ENCODE data around the gene CUL1. TPM values are rescaled to one million over a fixed set of nuclear protein-coding genes. Genes with fewer than 3 reads are reported as not detected.

The CUL1 gene
- total RNA-seq, 1 donor from 2014 or later = 69.4 TPM

DNA sequence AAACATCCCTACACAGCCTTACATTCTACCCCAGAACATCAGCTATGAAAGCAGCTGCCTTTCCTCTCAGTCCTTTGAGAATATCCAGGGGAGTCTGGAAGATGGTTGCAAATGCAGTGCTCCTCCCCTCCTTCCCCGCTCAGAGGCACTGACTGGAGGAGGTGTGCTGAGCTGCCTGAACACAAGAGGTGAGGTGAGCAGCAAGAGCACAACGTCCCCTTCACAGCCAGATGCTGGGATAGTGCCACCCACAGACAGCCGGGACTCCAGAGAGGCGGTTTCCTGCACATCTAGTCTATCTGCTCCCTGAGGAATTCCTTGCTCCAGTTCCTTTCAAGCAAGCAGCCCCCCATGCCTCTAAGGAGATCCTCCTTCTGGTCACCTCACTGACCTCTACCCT lies 111.2 kb downstream of the CUL1 start:
- no peak for DNase-seq (ENCODE audit: low spot score)
- no peaks in the 10 kb centered on the region for H3K9me3 Mint-ChIP-seq
- peaks cover 3% of the 10 kb centered on the region for H3K4me1 Mint-ChIP-seq (ENCODE audit: low read depth)
- intact Hi-C loops (cut with micrococcal nuclease) = no loop called here
- no peak overlapping the region for H3K4me3 Mint-ChIP-seq (ENCODE audit: low read depth)
- H3K27me3 Mint-ChIP-seq (ENCODE audit: low read depth) = no peaks in the 10 kb centered on the region
- peak overlapping the region; percentile 15 for H3K27ac Mint-ChIP-seq
- H3K36me3 Mint-ChIP-seq (ENCODE audit: low read depth) = peaks cover 91% of the 10 kb centered on the region

- no peak for DNase-seq (ENCODE audit: low spot score)
- H3K36me3 Mint-ChIP-seq (ENCODE audit: low read depth) = peaks cover 91% of the 10 kb centered on the region
- no peak overlapping the region for H3K4me3 Mint-ChIP-seq (ENCODE audit: low read depth)
- no peaks in the 10 kb centered on the region for H3K27me3 Mint-ChIP-seq (ENCODE audit: low read depth)
- intact Hi-C loops (cut with micrococcal nuclease) = no loop called here
- H3K27ac Mint-ChIP-seq = peak overlapping the region; percentile 13
- H3K9me3 Mint-ChIP-seq = no peaks in the 10 kb centered on the region
- H3K4me1 Mint-ChIP-seq (ENCODE audit: low read depth) = peaks cover 3% of the 10 kb centered on the region
Observed at GRCh38 chr7:148811892-148812291, 113.2 kb downstream of the CUL1 start.

GRCh38 chr7:148813890-148814289 lies 115.2 kb downstream of the CUL1 start:
- H3K27me3 Mint-ChIP-seq (ENCODE audit: low read depth) = no peaks in the 10 kb centered on the region
- H3K4me3 Mint-ChIP-seq (ENCODE audit: low read depth) = no peak overlapping the region
- intact Hi-C loops (cut with micrococcal nuclease) = no loop called here
- no peak for DNase-seq (ENCODE audit: low spot score)
- H3K4me1 Mint-ChIP-seq (ENCODE audit: low read depth) = peaks cover 3% of the 10 kb centered on the region
- peak overlapping the region; percentile 50 for H3K27ac Mint-ChIP-seq
- peaks cover 88% of the 10 kb centered on the region for H3K36me3 Mint-ChIP-seq (ENCODE audit: low read depth)
- H3K9me3 Mint-ChIP-seq = no peaks in the 10 kb centered on the region

GRCh38 chr7:148814922-148815559 lies 116.3 kb downstream of the CUL1 start:
- DNase-seq (ENCODE audit: low spot score) = no peak
- no peak overlapping the region for H3K4me3 Mint-ChIP-seq (ENCODE audit: low read depth)
- intact Hi-C loops (cut with micrococcal nuclease) = no loop called here
- no peaks in the 10 kb centered on the region for H3K9me3 Mint-ChIP-seq
- H3K27ac Mint-ChIP-seq = no peak overlapping the region
- no peaks in the 10 kb centered on the region for H3K27me3 Mint-ChIP-seq (ENCODE audit: low read depth)
- H3K36me3 Mint-ChIP-seq (ENCODE audit: low read depth) = peaks cover 88% of the 10 kb centered on the region
- H3K4me1 Mint-ChIP-seq (ENCODE audit: low read depth) = peaks cover 3% of the 10 kb centered on the region

- peaks cover 87% of the 10 kb centered on the region for H3K36me3 Mint-ChIP-seq (ENCODE audit: low read depth)
- no peak overlapping the region for H3K27ac Mint-ChIP-seq
- DNase-seq (ENCODE audit: low spot score) = no peak
- no peak overlapping the region for H3K4me3 Mint-ChIP-seq (ENCODE audit: low read depth)
- intact Hi-C loops (cut with micrococcal nuclease) = no loop called here
- H3K27me3 Mint-ChIP-seq (ENCODE audit: low read depth) = no peaks in the 10 kb centered on the region
- peaks cover 3% of the 10 kb centered on the region for H3K4me1 Mint-ChIP-seq (ENCODE audit: low read depth)
- H3K9me3 Mint-ChIP-seq = no peaks in the 10 kb centered on the region
Observed at GRCh38 chr7:148815612-148816011, 116.9 kb downstream of the CUL1 start.

DNA sequence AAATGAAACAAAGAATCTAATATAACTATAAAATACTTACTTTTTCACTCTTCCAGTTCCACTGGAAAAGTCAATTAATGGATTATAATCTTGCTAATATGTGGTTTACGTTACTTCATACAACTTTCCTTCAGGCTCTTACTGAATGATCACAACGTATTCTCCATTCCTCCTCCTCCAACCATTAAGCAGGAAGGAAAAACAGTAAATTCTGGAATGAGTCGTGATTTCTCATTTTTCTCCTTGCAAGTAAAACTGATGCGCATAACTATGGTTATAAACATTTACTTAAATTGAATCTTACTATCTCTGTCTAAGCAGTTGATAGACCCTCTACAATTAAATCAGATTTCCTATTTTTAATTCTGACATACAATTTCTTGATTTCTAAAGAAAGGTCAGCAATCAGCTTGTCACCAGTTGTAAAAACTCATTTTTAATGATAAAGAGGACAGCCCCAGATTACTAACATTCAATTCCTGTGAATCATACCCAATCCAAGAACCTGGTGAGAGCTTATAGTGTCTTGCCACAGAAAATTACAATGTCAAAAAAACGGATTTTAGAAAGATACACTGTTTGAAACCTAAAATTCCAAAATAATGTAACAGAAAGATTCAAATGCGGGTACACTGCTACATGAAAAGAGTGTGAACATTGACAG lies 121.1 kb downstream of the CUL1 start:
- H3K4me1 Mint-ChIP-seq (ENCODE audit: low read depth) = peaks cover 5% of the 10 kb centered on the region
- intact Hi-C loops (cut with micrococcal nuclease) = loop anchor here (2.0 kb wide), 1 partner anchor 147 kb away; no protein-coding TSS in a partner anchor
- no peak for DNase-seq (ENCODE audit: low spot score)
- H3K36me3 Mint-ChIP-seq (ENCODE audit: low read depth) = peaks cover 75% of the 10 kb centered on the region
- H3K27ac Mint-ChIP-seq = no peak overlapping the region
- H3K27me3 Mint-ChIP-seq (ENCODE audit: low read depth) = no peaks in the 10 kb centered on the region
- H3K9me3 Mint-ChIP-seq = no peaks in the 10 kb centered on the region
- no peak overlapping the region for H3K4me3 Mint-ChIP-seq (ENCODE audit: low read depth)

DNA sequence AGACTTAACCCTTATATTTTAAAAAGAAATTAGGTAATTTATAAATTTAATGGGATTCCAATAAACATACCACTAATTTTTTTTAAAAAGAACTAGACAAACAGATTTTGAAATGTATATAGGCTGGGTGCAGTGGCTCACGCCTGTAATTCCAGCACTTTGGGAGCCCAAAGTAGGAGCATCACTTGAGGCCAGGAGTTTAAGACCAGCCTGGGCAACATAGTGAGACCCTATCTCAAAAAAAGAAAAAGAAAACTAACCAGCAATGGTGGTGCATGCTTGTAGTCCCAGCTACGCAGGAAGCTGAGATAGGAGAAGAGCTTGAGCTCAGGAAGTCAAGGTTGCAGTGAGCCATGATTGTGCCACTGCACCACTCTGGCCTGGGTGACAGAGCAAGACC lies 122.7 kb downstream of the CUL1 start:
- intact Hi-C loops (cut with micrococcal nuclease) = no loop called here
- DNase-seq (ENCODE audit: low spot score) = no peak
- no peak overlapping the region for H3K4me3 Mint-ChIP-seq (ENCODE audit: low read depth)
- H3K4me1 Mint-ChIP-seq (ENCODE audit: low read depth) = peaks cover 5% of the 10 kb centered on the region
- no peaks in the 10 kb centered on the region for H3K9me3 Mint-ChIP-seq
- H3K27me3 Mint-ChIP-seq (ENCODE audit: low read depth) = no peaks in the 10 kb centered on the region
- peaks cover 78% of the 10 kb centered on the region for H3K36me3 Mint-ChIP-seq (ENCODE audit: low read depth)
- no peak overlapping the region for H3K27ac Mint-ChIP-seq

GRCh38 chr7:148824864-148825263 lies 126.2 kb downstream of the CUL1 start:
- no peaks in the 10 kb centered on the region for H3K9me3 Mint-ChIP-seq
- no peak overlapping the region for H3K4me3 Mint-ChIP-seq (ENCODE audit: low read depth)
- no peak overlapping the region for H3K27ac Mint-ChIP-seq
- H3K36me3 Mint-ChIP-seq (ENCODE audit: low read depth) = peaks cover 70% of the 10 kb centered on the region
- no peaks in the 10 kb centered on the region for H3K27me3 Mint-ChIP-seq (ENCODE audit: low read depth)
- no peak for DNase-seq (ENCODE audit: low spot score)
- intact Hi-C loops (cut with micrococcal nuclease) = no loop called here
- H3K4me1 Mint-ChIP-seq (ENCODE audit: low read depth) = peaks cover 17% of the 10 kb centered on the region

DNA sequence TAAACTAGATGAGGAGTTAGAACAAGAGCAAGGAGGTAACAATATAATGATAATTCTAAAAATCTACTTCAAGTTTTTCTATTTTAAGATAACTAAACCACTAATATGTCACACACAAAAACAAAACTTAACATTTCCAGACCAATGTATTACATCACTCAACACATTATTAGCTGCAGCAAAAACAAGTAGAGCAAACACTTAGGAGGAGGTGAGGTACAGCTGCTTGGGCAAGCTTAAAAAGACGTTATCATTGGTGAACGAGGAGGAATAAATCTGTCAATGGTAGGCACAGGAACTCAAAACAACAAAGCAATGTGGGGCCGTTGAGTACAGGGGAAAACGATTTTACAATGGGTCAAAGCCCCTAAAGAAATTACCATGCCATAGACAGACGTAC lies 126.6 kb downstream of the CUL1 start:
- Mint-ChIP-seq H3K9me3 (no peaks in the 10 kb centered on the region), H3K27me3 (ENCODE audit: low read depth) (no peaks in the 10 kb centered on the region)

GRCh38 chr7:148828965-148829364 lies 130.3 kb downstream of the CUL1 start:
- Mint-ChIP-seq H3K4me3 (ENCODE audit: low read depth) (no peak overlapping the region), H3K36me3 (ENCODE audit: low read depth) (peaks cover 75% of the 10 kb centered on the region), H3K27me3 (ENCODE audit: low read depth) (no peaks in the 10 kb centered on the region), H3K4me1 (ENCODE audit: low read depth) (peaks cover 34% of the 10 kb centered on the region), H3K27ac (no peak overlapping the region), H3K9me3 (no peaks in the 10 kb centered on the region)
- intact Hi-C loops (cut with micrococcal nuclease) = no loop called here
- DNase-seq (ENCODE audit: low spot score) = no peak

More for the DNA sequence above, 126.6 kb downstream of the CUL1 start:
- Mint-ChIP-seq H3K27ac (no peak overlapping the region), H3K4me3 (ENCODE audit: low read depth) (no peak overlapping the region), H3K4me1 (ENCODE audit: low read depth) (peaks cover 21% of the 10 kb centered on the region), H3K36me3 (ENCODE audit: low read depth) (peaks cover 70% of the 10 kb centered on the region)
- intact Hi-C loops (cut with micrococcal nuclease) = no loop called here
- DNase-seq (ENCODE audit: low spot score) = no peak

GRCh38 chr7:148830897-148831692 lies 132.4 kb downstream of the CUL1 start:
- no peak for DNase-seq (ENCODE audit: low spot score)
- peaks cover 39% of the 10 kb centered on the region for H3K4me1 Mint-ChIP-seq (ENCODE audit: low read depth)
- no peaks in the 10 kb centered on the region for H3K9me3 Mint-ChIP-seq
- H3K36me3 Mint-ChIP-seq (ENCODE audit: low read depth) = peaks cover 72% of the 10 kb centered on the region
- intact Hi-C loops (cut with micrococcal nuclease) = no loop called here
- H3K27me3 Mint-ChIP-seq (ENCODE audit: low read depth) = no peaks in the 10 kb centered on the region
- no peak overlapping the region for H3K4me3 Mint-ChIP-seq (ENCODE audit: low read depth)
- H3K27ac Mint-ChIP-seq = no peak overlapping the region

- Mint-ChIP-seq H3K4me3 (ENCODE audit: low read depth) (no peak overlapping the region), H3K27ac (peak overlapping the region; percentile 62), H3K4me1 (ENCODE audit: low read depth) (peaks cover 39% of the 10 kb centered on the region), H3K9me3 (no peaks in the 10 kb centered on the region), H3K36me3 (ENCODE audit: low read depth) (peaks cover 74% of the 10 kb centered on the region), H3K27me3 (ENCODE audit: low read depth) (no peaks in the 10 kb centered on the region)
- no peak for DNase-seq (ENCODE audit: low spot score)
- intact Hi-C loops (cut with micrococcal nuclease) = no loop called here
Observed at GRCh38 chr7:148831782-148832181, 133.1 kb downstream of the CUL1 start.

GRCh38 chr7:148834605-148835004 lies 135.9 kb downstream of the CUL1 start:
- Mint-ChIP-seq H3K27ac (no peak overlapping the region), H3K27me3 (ENCODE audit: low read depth) (no peaks in the 10 kb centered on the region), H3K4me3 (ENCODE audit: low read depth) (no peak overlapping the region), H3K36me3 (ENCODE audit: low read depth) (peaks cover 81% of the 10 kb centered on the region), H3K4me1 (ENCODE audit: low read depth) (peaks cover 42% of the 10 kb centered on the region), H3K9me3 (no peaks in the 10 kb centered on the region)
- intact Hi-C loops (cut with micrococcal nuclease) = no loop called here
- no peak for DNase-seq (ENCODE audit: low spot score)
